Chondrocyte (in vitro differentiated cells): ENCODE results near the gene STYK1. TPM values are rescaled to one million over a fixed set of nuclear protein-coding genes. Genes with fewer than 3 reads are reported as not detected.

ENCODE experiments used
- DNase-seq: peaks from one replicate; pipeline ENCODE4 v3.0.0; 2021; ENCODE audit warnings: mixed read lengths, low spot score
- H3K27ac Mint-ChIP-seq: one replicate; pipeline ENCODE4 v1.8.0; 2021; ENCODE audit warnings: mild to moderate bottlenecking, moderate library complexity, mixed read lengths; ENCODE audit not compliant: unreplicated experiment
- H3K27me3 Mint-ChIP-seq: 2 replicates; pipeline ENCODE4 v1.8.0; 2021; ENCODE audit warnings: low read depth, mixed read lengths
- H3K36me3 Mint-ChIP-seq: 2 replicates; pipeline ENCODE4 v1.8.0; 2021; ENCODE audit warnings: low read depth, mixed read lengths
- H3K4me1 Mint-ChIP-seq: 2 replicates; pipeline ENCODE4 v1.8.0; 2021; ENCODE audit warnings: low read depth, mild to moderate bottlenecking, mixed read lengths
- H3K4me3 Mint-ChIP-seq: one replicate; pipeline ENCODE4 v1.8.0; 2021; ENCODE audit warnings: mild to moderate bottlenecking, moderate library complexity, mixed read lengths; ENCODE audit not compliant: unreplicated experiment
- H3K9me3 Mint-ChIP-seq: 2 replicates; pipeline ENCODE4 v1.8.0; 2021; ENCODE audit warnings: low read depth, mixed read lengths
- CTCF ChIP-seq: fragments of 200-600 bp; sonication (generic); IDR thresholded peaks from 2 replicates; pipeline ENCODE4 v1.5.0; 2021; ENCODE audit warnings: antibody characterized with exemption, mild to moderate bottlenecking, moderate library complexity
- total RNA-seq: library from RNA; stranded (reverse); gene quantifications from 3 replicates; pipeline ENCODE4 v1.2.1, GENCODE V29; 2021

Gene STYK1
- total RNA-seq, 1 donor from 2014 or later = 0.12 TPM

GRCh38 chr12:10632226-10632625 lies 41.6 kb downstream of the STYK1 start:
- no peak for TF ChIP-seq CTCF
- no peak for DNase-seq
- Mint-ChIP-seq H3K27ac (peak overlapping the region; percentile 49), H3K9me3 (no peaks in the 10 kb centered on the region), H3K4me1 (peaks cover 26% of the 10 kb centered on the region), H3K4me3 (no peak overlapping the region), H3K27me3 (no peaks in the 10 kb centered on the region), H3K36me3 (no peaks in the 10 kb centered on the region)

GRCh38 chr12:10624605-10625004 lies 49.2 kb downstream of the STYK1 start:
- no peak for TF ChIP-seq CTCF
- DNase-seq = no peak
- H3K36me3 Mint-ChIP-seq = no peaks in the 10 kb centered on the region
- H3K9me3 Mint-ChIP-seq = no peaks in the 10 kb centered on the region
- no peaks in the 10 kb centered on the region for H3K4me1 Mint-ChIP-seq
- H3K27ac Mint-ChIP-seq = no peak overlapping the region
- no peaks in the 10 kb centered on the region for H3K27me3 Mint-ChIP-seq
- H3K4me3 Mint-ChIP-seq = no peak overlapping the region

- H3K9me3 Mint-ChIP-seq = no peaks in the 10 kb centered on the region
- TF ChIP-seq CTCF = no peak
- no peak for DNase-seq
- no peak overlapping the region for H3K4me3 Mint-ChIP-seq
- H3K36me3 Mint-ChIP-seq = no peaks in the 10 kb centered on the region
- H3K27ac Mint-ChIP-seq = no peak overlapping the region
- H3K4me1 Mint-ChIP-seq = peaks cover 6% of the 10 kb centered on the region
- H3K27me3 Mint-ChIP-seq = no peaks in the 10 kb centered on the region
Measured at GRCh38 chr12:10623131-10623530, 50.7 kb downstream of the STYK1 start.

GRCh38 chr12:10621278-10621677 lies 52.6 kb downstream of the STYK1 start:
- H3K27ac Mint-ChIP-seq = no peak overlapping the region
- no peak for DNase-seq
- no peaks in the 10 kb centered on the region for H3K9me3 Mint-ChIP-seq
- no peak overlapping the region for H3K4me3 Mint-ChIP-seq
- TF ChIP-seq CTCF = no peak
- no peaks in the 10 kb centered on the region for H3K36me3 Mint-ChIP-seq
- peaks cover 13% of the 10 kb centered on the region for H3K4me1 Mint-ChIP-seq
- no peaks in the 10 kb centered on the region for H3K27me3 Mint-ChIP-seq

GRCh38 chr12:10620078-10620779 lies 53.6 kb downstream of the STYK1 start:
- Mint-ChIP-seq H3K27me3 (no peaks in the 10 kb centered on the region), H3K36me3 (no peaks in the 10 kb centered on the region), H3K4me1 (peaks cover 13% of the 10 kb centered on the region), H3K27ac (no peak overlapping the region), H3K9me3 (no peaks in the 10 kb centered on the region), H3K4me3 (no peak overlapping the region)
- no peak for DNase-seq
- no peak for TF ChIP-seq CTCF
